CD14-positive monocyte (primary cell): ENCODE data around the gene ALPG. TPM values are rescaled to one million over a fixed set of nuclear protein-coding genes. Genes with fewer than 3 reads are reported as not detected.
A peak's percentile ranks its signal among the peaks of the same experiment; 100 is the strongest.

Experiments
- DNase-seq, 3 donors: peaks; one replicate each; pipeline ENCODE4 v3.0.0-alpha.2; 2011 to 2022
- H2AFZ ChIP-seq: 2 replicates; pipeline ENCODE4 v1.6.0; 2012; ENCODE audit warnings: mild to moderate bottlenecking, low read depth, low read length, inconsistent platforms; ENCODE audit not compliant: insufficient read depth, poor library complexity, severe bottlenecking
- H3K27ac ChIP-seq, 2 donors: 1 replicate in 1 of 2; 2 replicates in 1 of 2; pipeline ENCODE4 v1.5.1; 2012 to 2013; ENCODE audit warnings: low read length in 2 of 2, control low read depth in 1 of 2, inconsistent platforms in 1 of 2, low read depth in 1 of 2, mild to moderate bottlenecking in 1 of 2
- H3K27me3 ChIP-seq, 2 donors: one replicate each; pipeline versions ENCODE4 v1.6.0 to v1.6.1; 2011 to 2013; ENCODE audit warnings: low read length in 2 of 2; ENCODE audit not compliant: control insufficient read depth in 2 of 2, insufficient read depth in 2 of 2
- H3K36me3 ChIP-seq, 2 donors: replicated peaks in 1 of 2; 1 replicate in 1 of 2; 2 replicates in 1 of 2; pipeline versions ENCODE4 v1.5.1 to v1.6.1; 2012 to 2013; ENCODE audit warnings: low read length in 2 of 2, control low read depth in 1 of 2, inconsistent platforms in 1 of 2, mild to moderate bottlenecking in 1 of 2; ENCODE audit not compliant: insufficient read depth in 2 of 2, control insufficient read depth in 1 of 2
- H3K4me1 ChIP-seq, 2 donors: 1 replicate in 1 of 2; 2 replicates in 1 of 2; pipeline versions ENCODE4 v1.5.1 to v1.6.1; 2012 to 2013; ENCODE audit warnings: low read length in 2 of 2, control low read depth in 1 of 2, inconsistent platforms in 1 of 2, mild to moderate bottlenecking in 1 of 2, moderate library complexity in 1 of 2; ENCODE audit not compliant: insufficient read depth in 2 of 2, control insufficient read depth in 1 of 2
- H3K4me2 ChIP-seq: replicated peaks from 2 replicates; pipeline ENCODE3; 2012; ENCODE audit warnings: low read length, moderate library complexity, mild to moderate bottlenecking; ENCODE audit not compliant: poor library complexity, severe bottlenecking; ENCODE audit errors: extremely low read depth
- H3K4me3 ChIP-seq, 3 experiments: fragments of 200-600 bp in 1 of 3; sonication (generic) in 1 of 3; replicated peaks in 1 of 3; 1 replicate in 2 of 3; 2 replicates in 1 of 3; pipeline ENCODE4 v1.5.1; 2011 to 2013; ENCODE audit warnings: low read length in 3 of 3, mild to moderate bottlenecking in 3 of 3, control low read depth in 2 of 3, low read depth in 2 of 3, inconsistent platforms in 1 of 3, moderate library complexity in 1 of 3
- H3K79me2 ChIP-seq: 2 replicates; pipeline ENCODE4 v1.6.0; 2012; ENCODE audit warnings: mild to moderate bottlenecking, control low read depth, inconsistent platforms, low read length, moderate library complexity; ENCODE audit not compliant: insufficient read depth
- H3K9ac ChIP-seq: 2 replicates; pipeline ENCODE4 v1.6.0; 2017; ENCODE audit warnings: low read length, mild to moderate bottlenecking; ENCODE audit not compliant: insufficient read depth, poor library complexity, severe bottlenecking
- H3K9me3 ChIP-seq, 2 donors: replicated peaks in 1 of 2; 1 replicate in 1 of 2; 2 replicates in 1 of 2; pipeline versions ENCODE4 v1.5.1 to v1.6.1; 2012 to 2013; ENCODE audit warnings: low read length in 2 of 2, control low read depth in 1 of 2; ENCODE audit not compliant: control insufficient read depth in 1 of 2, insufficient read depth in 1 of 2
- H4K20me1 ChIP-seq: 2 replicates; pipeline ENCODE4 v1.6.0; 2012; ENCODE audit warnings: mild to moderate bottlenecking, low read length, control low read depth, moderate library complexity; ENCODE audit not compliant: insufficient read depth
- H3K27ac Mint-ChIP-seq, 7 donors: one replicate each; pipeline ENCODE4 v1.8.0; 2020; ENCODE audit warnings: mild to moderate bottlenecking in 7 of 7, mixed read lengths in 7 of 7, moderate library complexity in 6 of 7, inconsistent platforms in 2 of 7
- H3K27me3 Mint-ChIP-seq, 3 donors: one replicate each; pipeline ENCODE4 v1.8.0; 2021 to 2022; ENCODE audit warnings: low read depth in 3 of 3, mild to moderate bottlenecking in 3 of 3, mixed read lengths in 3 of 3, moderate library complexity in 3 of 3, inconsistent platforms in 1 of 3
- H3K36me3 Mint-ChIP-seq, 2 donors: one replicate each; pipeline ENCODE4 v1.8.0; 2020; ENCODE audit warnings: mixed read lengths in 2 of 2, inconsistent platforms in 1 of 2, mild to moderate bottlenecking in 1 of 2
- H3K4me1 Mint-ChIP-seq: one replicate; pipeline ENCODE4 v1.8.0; 2020; ENCODE audit warnings: mild to moderate bottlenecking, mixed read lengths
- H3K4me3 Mint-ChIP-seq, 2 donors: one replicate each; pipeline ENCODE4 v1.8.0; 2020; ENCODE audit warnings: mild to moderate bottlenecking in 2 of 2, mixed read lengths in 2 of 2, moderate library complexity in 1 of 2
- H3K9me3 Mint-ChIP-seq, 7 donors: one replicate each; pipeline ENCODE4 v1.8.0; 2020 to 2022; ENCODE audit warnings: mixed read lengths in 7 of 7, mild to moderate bottlenecking in 6 of 7, moderate library complexity in 6 of 7, inconsistent platforms in 2 of 7
- WGBS: methylation state at CpG from one replicate; pipeline ENCODE4 v1.1.5; 2013; ENCODE audit warnings: missing lambda C conversion rate; ENCODE audit not compliant: insufficient coverage; 5-methylcytosine and 5-hydroxymethylcytosine counted together
- intact Hi-C, 2 donors: fragments of 100-400 bp; cut with micrococcal nuclease; formaldehyde crosslinking; loops; one replicate each; pipeline versions ENCODE4 v1.15.0 to v1.15.1; 2023
- polyA plus RNA-seq, 3 donors: library from polyadenylated mRNA; depleted of rRNA in 1 of 3; unstranded in 2 of 3; stranded (reverse) in 1 of 3; fragments of 300-500 nt in 2 of 3; fragments of >200 nt in 1 of 3; fragmentation: Illumina TruSeq in 2 of 3; gene quantifications; 1 replicate in 2 of 3; 2 replicates in 1 of 3; pipeline ENCODE4 v1.2.3, GENCODE V29; 2012 to 2021
- TF ChIP-seq, protein P1 (sequence below): fragments of 200-600 bp; IDR thresholded peaks from one replicate; pipeline ENCODE4 v1.8.0; 2022; ENCODE audit warnings: antibody characterized with exemption, mild to moderate bottlenecking

Gene ALPG
- polyA plus RNA-seq, 3 donors, result not detected

DNA sequence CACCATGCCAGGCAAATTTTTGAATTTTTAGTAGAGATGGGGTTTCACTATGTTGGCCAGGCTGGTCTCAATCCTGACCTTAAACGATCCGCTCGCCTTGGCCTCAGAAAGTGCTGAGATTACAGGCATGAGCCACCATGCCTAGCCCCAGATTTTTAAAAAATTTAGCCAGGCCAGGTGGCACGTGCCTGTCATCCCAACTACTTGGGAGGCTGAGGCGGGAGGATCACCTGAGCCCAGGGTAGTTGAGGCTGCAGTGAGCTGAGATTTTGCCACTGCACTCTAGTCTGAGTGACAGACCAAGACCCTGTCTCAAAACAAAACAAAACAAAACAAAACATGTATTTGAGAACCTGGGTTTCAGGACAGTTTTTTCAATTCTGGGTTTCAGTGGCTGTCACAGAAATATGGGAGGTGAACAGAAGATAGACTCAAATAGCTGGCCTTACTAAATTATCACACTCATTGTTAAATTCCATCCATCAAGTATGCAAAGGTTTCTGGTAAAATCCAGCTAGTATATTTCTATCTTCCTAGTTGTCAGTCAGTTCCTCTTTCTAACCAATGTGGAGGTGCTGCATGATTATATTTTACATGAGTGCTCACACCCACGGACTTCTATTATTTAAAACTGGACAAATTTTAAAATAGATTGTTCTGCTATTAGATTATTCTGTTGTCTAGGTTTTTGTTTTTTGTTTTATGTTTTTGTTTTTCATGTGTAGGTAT, 5.4 kb downstream of the ALPG start:
- Mint-ChIP-seq H3K9me3 (no peaks in the 10 kb centered on the region), H3K27ac (no peak overlapping the region), H3K27me3 (peaks cover 14 to 32% (median 32%) of the 10 kb centered on the region in 3 donors), H3K4me1 (peaks cover 3% of the 10 kb centered on the region), H3K4me3 (no peak overlapping the region), H3K36me3 (no peaks in the 10 kb centered on the region)
- Histone ChIP-seq H2AFZ (no peak overlapping the region), H3K9me3 (no peaks in the 10 kb centered on the region), H3K79me2 (no peaks in the 10 kb centered on the region), H3K27ac (no peak overlapping the region), H3K36me3 (no peaks in the 10 kb centered on the region), H3K27me3 (peaks cover 0 to 19% of the 10 kb centered on the region in 2 donors), H4K20me1 (no peaks in the 10 kb centered on the region), H3K9ac (no peak overlapping the region), H3K4me1 (no peaks in the 10 kb centered on the region), H3K4me3 (no peak overlapping the region), H3K4me2 (no peak overlapping the region)
- 96% methylated on average over 4 of the region's 6 CpGs for WGBS
- intact Hi-C loops, result no loop called here
- TF ChIP-seq, protein P1, sequence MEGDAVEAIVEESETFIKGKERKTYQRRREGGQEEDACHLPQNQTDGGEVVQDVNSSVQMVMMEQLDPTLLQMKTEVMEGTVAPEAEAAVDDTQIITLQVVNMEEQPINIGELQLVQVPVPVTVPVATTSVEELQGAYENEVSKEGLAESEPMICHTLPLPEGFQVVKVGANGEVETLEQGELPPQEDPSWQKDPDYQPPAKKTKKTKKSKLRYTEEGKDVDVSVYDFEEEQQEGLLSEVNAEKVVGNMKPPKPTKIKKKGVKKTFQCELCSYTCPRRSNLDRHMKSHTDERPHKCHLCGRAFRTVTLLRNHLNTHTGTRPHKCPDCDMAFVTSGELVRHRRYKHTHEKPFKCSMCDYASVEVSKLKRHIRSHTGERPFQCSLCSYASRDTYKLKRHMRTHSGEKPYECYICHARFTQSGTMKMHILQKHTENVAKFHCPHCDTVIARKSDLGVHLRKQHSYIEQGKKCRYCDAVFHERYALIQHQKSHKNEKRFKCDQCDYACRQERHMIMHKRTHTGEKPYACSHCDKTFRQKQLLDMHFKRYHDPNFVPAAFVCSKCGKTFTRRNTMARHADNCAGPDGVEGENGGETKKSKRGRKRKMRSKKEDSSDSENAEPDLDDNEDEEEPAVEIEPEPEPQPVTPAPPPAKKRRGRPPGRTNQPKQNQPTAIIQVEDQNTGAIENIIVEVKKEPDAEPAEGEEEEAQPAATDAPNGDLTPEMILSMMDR, result no peak
- no peak for DNase-seq

GRCh38 chr2:232412986-232413385, 6.3 kb downstream of the ALPG start:
- Histone ChIP-seq H3K79me2 (no peaks in the 10 kb centered on the region), H3K27ac (no peak overlapping the region), H3K9ac (no peak overlapping the region), H3K4me1 (no peaks in the 10 kb centered on the region), H3K36me3 (no peaks in the 10 kb centered on the region), H3K9me3 (no peaks in the 10 kb centered on the region), H3K4me2 (no peak overlapping the region), H4K20me1 (no peaks in the 10 kb centered on the region), H3K4me3 (no peak overlapping the region), H2AFZ (no peak overlapping the region), H3K27me3 (peaks cover 0 to 21% of the 10 kb centered on the region in 2 donors)
- Mint-ChIP-seq H3K27ac (no peak overlapping the region), H3K4me1 (peaks cover 3% of the 10 kb centered on the region), H3K36me3 (no peaks in the 10 kb centered on the region), H3K9me3 (no peaks in the 10 kb centered on the region), H3K4me3 (peak overlapping the region in 1 of 2 donors; percentile 37), H3K27me3 (peaks cover 15 to 39% (median 33%) of the 10 kb centered on the region in 3 donors)
- no peak for DNase-seq
- no CpG with 5 or more reads among the region's 5 CpGs for WGBS
- intact Hi-C loops, result no loop called here
- TF ChIP-seq, protein P1, result no peak
